ENCODE measurements around the gene SART1. TPM values are rescaled to one million over a fixed set of nuclear protein-coding genes. Genes with fewer than 3 reads are reported as not detected.

The SART1 gene
- total and polyA plus RNA-seq, 2 donors (not counting 1 experiment from before 2014, with no cell fraction given) = 17.4 to 43.3 TPM

DNA sequence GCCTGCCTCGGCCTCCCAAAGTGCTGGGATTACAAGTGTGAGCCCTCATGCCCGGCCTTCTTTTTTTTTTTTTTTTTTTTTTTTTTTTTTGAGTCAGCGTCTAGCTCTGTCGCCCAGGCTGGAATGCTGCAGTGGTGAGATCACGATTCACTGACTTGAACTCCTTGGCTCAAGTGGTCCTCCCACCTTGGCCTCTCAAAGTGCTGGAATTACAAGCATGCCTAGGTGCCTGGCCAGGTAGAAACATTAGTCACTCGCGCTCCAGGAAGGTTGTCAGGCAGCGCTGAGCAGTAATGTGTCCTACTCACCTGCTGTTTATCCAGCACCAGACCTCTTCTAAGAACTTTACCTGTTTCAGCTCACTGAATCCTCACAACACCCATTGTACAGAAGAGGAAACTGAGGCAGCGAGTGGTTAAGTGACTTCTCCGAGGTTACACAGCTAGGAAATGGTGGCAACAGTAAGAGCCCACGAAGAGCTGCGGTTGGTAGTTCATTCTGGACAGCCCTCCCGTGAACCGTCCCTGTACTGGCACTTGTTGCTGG lies 49.8 kb downstream of the SART1 start:
- no peak overlapping the region for H3K4me3 ChIP-seq (replicated peaks in 1 of 4; ENCODE audit: control extremely low read depth in 1 of 4, insufficient read depth in 1 of 4, low read depth in 3 of 4, low read length in 4 of 4)
- no peak overlapping the region for H3K9ac ChIP-seq (ENCODE audit: insufficient read depth, low read length)
- DNase-seq (ENCODE audit: low read depth in 2 of 2) = peak in 1 of 2 donors; percentile 83
- no peaks in the 10 kb centered on the region for H3K9me3 ChIP-seq (ENCODE audit: control insufficient read depth, insufficient read depth, low read depth, low read length)
- H3K27me3 ChIP-seq (ENCODE audit: control insufficient read depth, insufficient read depth, low read length) = peaks cover 7% of the 10 kb centered on the region
- no peaks in the 10 kb centered on the region for H3K36me3 ChIP-seq (ENCODE audit: control insufficient read depth, insufficient read depth, low read length)
- no peaks in the 10 kb centered on the region for H4K20me1 ChIP-seq (ENCODE audit: control insufficient read depth, extremely low read depth, insufficient read depth, low read length)
- peaks cover 3% of the 10 kb centered on the region for H3K4me1 ChIP-seq (ENCODE audit: control insufficient read depth, extremely low read depth, insufficient read depth, low read length)
- no peak overlapping the region for H3K4me2 ChIP-seq (ENCODE audit: extremely low read depth, insufficient read depth, low read length)
- TF ChIP-seq, protein P1, sequence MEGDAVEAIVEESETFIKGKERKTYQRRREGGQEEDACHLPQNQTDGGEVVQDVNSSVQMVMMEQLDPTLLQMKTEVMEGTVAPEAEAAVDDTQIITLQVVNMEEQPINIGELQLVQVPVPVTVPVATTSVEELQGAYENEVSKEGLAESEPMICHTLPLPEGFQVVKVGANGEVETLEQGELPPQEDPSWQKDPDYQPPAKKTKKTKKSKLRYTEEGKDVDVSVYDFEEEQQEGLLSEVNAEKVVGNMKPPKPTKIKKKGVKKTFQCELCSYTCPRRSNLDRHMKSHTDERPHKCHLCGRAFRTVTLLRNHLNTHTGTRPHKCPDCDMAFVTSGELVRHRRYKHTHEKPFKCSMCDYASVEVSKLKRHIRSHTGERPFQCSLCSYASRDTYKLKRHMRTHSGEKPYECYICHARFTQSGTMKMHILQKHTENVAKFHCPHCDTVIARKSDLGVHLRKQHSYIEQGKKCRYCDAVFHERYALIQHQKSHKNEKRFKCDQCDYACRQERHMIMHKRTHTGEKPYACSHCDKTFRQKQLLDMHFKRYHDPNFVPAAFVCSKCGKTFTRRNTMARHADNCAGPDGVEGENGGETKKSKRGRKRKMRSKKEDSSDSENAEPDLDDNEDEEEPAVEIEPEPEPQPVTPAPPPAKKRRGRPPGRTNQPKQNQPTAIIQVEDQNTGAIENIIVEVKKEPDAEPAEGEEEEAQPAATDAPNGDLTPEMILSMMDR (conservative IDR thresholded peaks at IDR 0.05 in 1 of 2, IDR thresholded peaks at IDR 0.05 in 1 of 2; ENCODE audit: low read depth in 1 of 2, low read length in 2 of 2) = no peak
- no peak for TF ChIP-seq EZH2 (IDR thresholded peaks at IDR 0.05; ENCODE audit: low read length, missing control alignments)
- no peak overlapping the region for H3K27ac ChIP-seq (ENCODE audit: insufficient read depth, low read length)
- no peak overlapping the region for H2AFZ ChIP-seq (ENCODE audit: low read length)
- H3K79me2 ChIP-seq (ENCODE audit: control insufficient read depth, insufficient read depth, low read length) = no peaks in the 10 kb centered on the region

DNA sequence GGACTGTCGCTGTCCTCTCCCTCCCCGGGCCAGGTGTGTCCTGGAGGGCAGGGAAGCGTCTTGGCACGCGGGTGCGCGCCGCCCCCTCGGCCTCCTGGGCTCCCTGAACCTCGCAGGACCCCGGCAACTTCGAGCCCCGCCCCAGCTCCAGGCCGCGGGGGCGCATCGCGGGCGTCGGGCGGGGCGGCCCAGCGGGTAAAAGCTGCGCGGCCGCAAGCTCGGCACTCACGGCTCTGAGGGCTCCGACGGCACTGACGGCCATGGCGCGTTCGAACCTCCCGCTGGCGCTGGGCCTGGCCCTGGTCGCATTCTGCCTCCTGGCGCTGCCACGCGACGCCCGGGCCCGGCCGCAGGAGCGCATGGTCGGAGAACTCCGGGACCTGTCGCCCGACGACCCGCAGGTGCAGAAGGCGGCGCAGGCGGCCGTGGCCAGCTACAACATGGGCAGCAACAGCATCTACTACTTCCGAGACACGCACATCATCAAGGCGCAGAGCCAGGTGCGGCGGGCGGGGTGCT lies 50.3 kb downstream of the SART1 start, which contains the start of gene CST6:
Gene CST6 (plus strand): TSS at position 224 of the 519 bp plus-strand sequence. CDS start 37 bp downstream, at position 261.
- H3K9me3 ChIP-seq (ENCODE audit: control insufficient read depth, insufficient read depth, low read depth, low read length) = no peaks in the 10 kb centered on the region
- no peak within 1 kb of the TSS for H3K4me2 ChIP-seq (ENCODE audit: extremely low read depth, insufficient read depth, low read length)
- H3K27ac ChIP-seq (ENCODE audit: insufficient read depth, low read length) = no peak within 1 kb of the TSS
- H3K4me1 ChIP-seq (ENCODE audit: control insufficient read depth, extremely low read depth, insufficient read depth, low read length) = peaks cover 3% of the 10 kb centered on the region
- no peak for DNase-seq (ENCODE audit: low read depth in 2 of 2)
- no peak within 1 kb of the TSS for H3K9ac ChIP-seq (ENCODE audit: insufficient read depth, low read length)
- H2AFZ ChIP-seq (ENCODE audit: low read length) = no peak within 1 kb of the TSS
- H3K79me2 ChIP-seq (ENCODE audit: control insufficient read depth, insufficient read depth, low read length) = no peaks in the 10 kb centered on the region
- no peaks in the 10 kb centered on the region for H4K20me1 ChIP-seq (ENCODE audit: control insufficient read depth, extremely low read depth, insufficient read depth, low read length)
- H3K36me3 ChIP-seq (ENCODE audit: control insufficient read depth, insufficient read depth, low read length) = no peaks in the 10 kb centered on the region
- H3K27me3 ChIP-seq (ENCODE audit: control insufficient read depth, insufficient read depth, low read length) = peaks cover 7% of the 10 kb centered on the region
- TF ChIP-seq, protein P1 (conservative IDR thresholded peaks at IDR 0.05 in 1 of 2, IDR thresholded peaks at IDR 0.05 in 1 of 2; ENCODE audit: low read depth in 1 of 2, low read length in 2 of 2) = no peak
- TF ChIP-seq EZH2 (IDR thresholded peaks at IDR 0.05; ENCODE audit: low read length, missing control alignments) = peak; percentile 85
- no peak within 1 kb of the TSS for H3K4me3 ChIP-seq (replicated peaks in 1 of 4; ENCODE audit: control extremely low read depth in 1 of 4, insufficient read depth in 1 of 4, low read depth in 3 of 4, low read length in 4 of 4)

DNA sequence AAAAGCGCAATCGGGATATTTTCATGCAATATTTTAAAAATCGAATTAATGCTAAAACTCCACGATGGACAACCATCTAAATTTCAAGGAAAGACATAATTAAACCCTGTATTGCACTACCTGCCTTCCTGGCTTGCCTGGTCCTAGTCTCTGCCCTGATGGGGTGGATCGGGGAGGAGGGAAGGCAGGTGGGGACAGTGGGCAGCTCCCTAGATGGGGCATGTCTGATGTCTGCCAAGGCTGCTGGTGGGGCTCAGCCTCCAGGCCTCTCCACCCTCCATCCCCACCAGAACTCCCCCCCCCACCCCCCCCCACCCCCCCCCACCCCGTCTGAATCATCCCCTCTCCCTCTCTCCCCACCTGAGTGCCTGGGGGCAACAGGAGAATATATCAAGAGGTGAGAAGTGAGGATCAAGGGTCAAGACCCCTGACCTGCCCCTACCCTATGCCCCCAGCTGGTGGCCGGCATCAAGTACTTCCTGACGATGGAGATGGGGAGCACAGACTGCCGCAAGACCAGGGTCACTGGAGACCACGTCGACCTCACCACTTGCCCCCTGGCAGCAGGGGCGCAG lies 50.9 kb downstream of the SART1 start:
- H3K4me2 ChIP-seq (ENCODE audit: extremely low read depth, insufficient read depth, low read length) = no peak overlapping the region
- H3K27ac ChIP-seq (ENCODE audit: insufficient read depth, low read length) = no peak overlapping the region
- H3K4me1 ChIP-seq (ENCODE audit: control insufficient read depth, extremely low read depth, insufficient read depth, low read length) = peaks cover 3% of the 10 kb centered on the region
- H3K27me3 ChIP-seq (ENCODE audit: control insufficient read depth, insufficient read depth, low read length) = peaks cover 7% of the 10 kb centered on the region
- H2AFZ ChIP-seq (ENCODE audit: low read length) = no peak overlapping the region
- H3K9ac ChIP-seq (ENCODE audit: insufficient read depth, low read length) = no peak overlapping the region
- no peaks in the 10 kb centered on the region for H3K9me3 ChIP-seq (ENCODE audit: control insufficient read depth, insufficient read depth, low read depth, low read length)
- no peaks in the 10 kb centered on the region for H4K20me1 ChIP-seq (ENCODE audit: control insufficient read depth, extremely low read depth, insufficient read depth, low read length)
- H3K4me3 ChIP-seq (replicated peaks in 1 of 4; ENCODE audit: control extremely low read depth in 1 of 4, insufficient read depth in 1 of 4, low read depth in 3 of 4, low read length in 4 of 4) = no peak overlapping the region
- H3K79me2 ChIP-seq (ENCODE audit: control insufficient read depth, insufficient read depth, low read length) = no peaks in the 10 kb centered on the region
- no peak for DNase-seq (ENCODE audit: low read depth in 2 of 2)
- TF ChIP-seq, protein P1 (conservative IDR thresholded peaks at IDR 0.05 in 1 of 2, IDR thresholded peaks at IDR 0.05 in 1 of 2; ENCODE audit: low read depth in 1 of 2, low read length in 2 of 2) = no peak
- no peak for TF ChIP-seq EZH2 (IDR thresholded peaks at IDR 0.05; ENCODE audit: low read length, missing control alignments)
- no peaks in the 10 kb centered on the region for H3K36me3 ChIP-seq (ENCODE audit: control insufficient read depth, insufficient read depth, low read length)
